GM20000 (cell line): ENCODE measurements around the gene LRRC27.

Experiments used
- DNase-seq: peaks from one replicate; pipeline ENCODE4 v3.0.0; 2012; ENCODE audit warnings: low spot score
- TF ChIP-seq, protein P1 (sequence below): IDR thresholded peaks from 2 replicates; pipeline ENCODE4 v1.5.1; 2012; ENCODE audit warnings: mild to moderate bottlenecking, control low read depth; ENCODE audit errors: extremely low read depth, missing control alignments

LRRC27 gene

DNA sequence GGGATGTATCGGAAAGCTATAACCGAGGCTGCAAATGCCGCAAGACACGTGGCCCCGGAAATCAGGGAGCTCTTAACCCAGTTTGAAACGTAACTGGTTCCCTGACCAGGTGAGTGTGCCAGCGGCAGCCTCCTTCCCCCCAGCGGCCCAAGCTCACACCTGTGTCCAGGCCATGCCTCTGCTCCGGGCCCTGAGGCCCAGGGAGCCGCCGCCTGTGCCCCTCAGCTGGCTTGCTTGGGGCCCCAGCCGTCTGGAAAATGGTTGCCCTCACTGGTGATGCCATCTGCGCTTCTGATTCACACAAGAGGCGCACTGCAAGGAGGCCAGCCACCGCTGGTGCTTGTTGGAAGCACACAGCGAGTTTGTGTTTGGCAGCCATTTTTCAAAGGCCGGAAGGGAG lies 74.2 kb downstream of the LRRC27 start:
- TF ChIP-seq, protein P1, sequence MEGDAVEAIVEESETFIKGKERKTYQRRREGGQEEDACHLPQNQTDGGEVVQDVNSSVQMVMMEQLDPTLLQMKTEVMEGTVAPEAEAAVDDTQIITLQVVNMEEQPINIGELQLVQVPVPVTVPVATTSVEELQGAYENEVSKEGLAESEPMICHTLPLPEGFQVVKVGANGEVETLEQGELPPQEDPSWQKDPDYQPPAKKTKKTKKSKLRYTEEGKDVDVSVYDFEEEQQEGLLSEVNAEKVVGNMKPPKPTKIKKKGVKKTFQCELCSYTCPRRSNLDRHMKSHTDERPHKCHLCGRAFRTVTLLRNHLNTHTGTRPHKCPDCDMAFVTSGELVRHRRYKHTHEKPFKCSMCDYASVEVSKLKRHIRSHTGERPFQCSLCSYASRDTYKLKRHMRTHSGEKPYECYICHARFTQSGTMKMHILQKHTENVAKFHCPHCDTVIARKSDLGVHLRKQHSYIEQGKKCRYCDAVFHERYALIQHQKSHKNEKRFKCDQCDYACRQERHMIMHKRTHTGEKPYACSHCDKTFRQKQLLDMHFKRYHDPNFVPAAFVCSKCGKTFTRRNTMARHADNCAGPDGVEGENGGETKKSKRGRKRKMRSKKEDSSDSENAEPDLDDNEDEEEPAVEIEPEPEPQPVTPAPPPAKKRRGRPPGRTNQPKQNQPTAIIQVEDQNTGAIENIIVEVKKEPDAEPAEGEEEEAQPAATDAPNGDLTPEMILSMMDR: no peak
- DNase-seq: no peak

DNA sequence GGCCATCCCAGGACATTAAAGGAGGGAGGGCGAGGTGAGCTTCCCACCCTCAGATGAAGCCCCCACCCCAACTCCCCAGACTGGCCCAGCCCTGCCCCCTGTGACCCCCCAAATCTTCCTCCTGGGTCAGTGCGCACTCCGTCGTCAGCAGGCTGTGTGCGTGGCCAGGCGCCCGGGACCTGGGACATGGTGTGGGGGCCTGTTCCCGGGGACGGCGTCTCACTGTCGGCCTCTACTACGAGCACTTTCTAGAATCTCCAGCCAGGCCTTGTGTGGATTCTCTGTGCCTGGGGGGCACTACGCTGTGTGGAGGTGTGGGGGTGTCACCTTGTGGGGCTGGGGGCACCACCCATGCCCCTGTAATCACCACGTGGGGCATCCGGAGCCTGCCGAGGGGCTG lies 74.8 kb downstream of the LRRC27 start:
- DNase-seq: no peak
- TF ChIP-seq, protein P1: no peak

DNA sequence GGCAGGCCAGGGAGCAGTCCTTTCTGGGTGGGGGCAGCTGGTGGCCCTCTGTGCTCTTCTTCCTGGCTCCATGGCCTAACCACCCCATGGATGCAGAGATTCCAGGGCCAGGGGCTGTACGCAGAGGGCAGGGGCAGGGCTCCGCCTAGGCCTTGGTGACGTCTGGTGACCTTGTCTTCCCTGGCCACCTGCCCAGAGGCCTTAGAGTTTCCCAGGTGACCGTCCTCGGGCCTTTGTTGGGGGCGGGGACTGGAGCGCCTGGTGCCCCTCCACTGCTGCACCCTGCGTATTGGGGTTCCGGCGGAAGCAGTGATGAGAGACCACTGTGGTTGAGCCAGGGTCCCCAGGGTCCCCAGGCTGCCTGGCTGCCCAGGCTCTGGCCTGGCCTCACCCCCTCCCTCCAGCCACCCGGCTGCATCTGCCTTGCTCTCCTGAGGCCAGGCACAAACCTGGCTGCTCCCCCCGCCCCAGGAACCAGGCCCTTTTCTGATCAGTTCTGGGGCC lies 75.3 kb downstream of the LRRC27 start:
- TF ChIP-seq, protein P1: no peak
- DNase-seq: no peak

DNA sequence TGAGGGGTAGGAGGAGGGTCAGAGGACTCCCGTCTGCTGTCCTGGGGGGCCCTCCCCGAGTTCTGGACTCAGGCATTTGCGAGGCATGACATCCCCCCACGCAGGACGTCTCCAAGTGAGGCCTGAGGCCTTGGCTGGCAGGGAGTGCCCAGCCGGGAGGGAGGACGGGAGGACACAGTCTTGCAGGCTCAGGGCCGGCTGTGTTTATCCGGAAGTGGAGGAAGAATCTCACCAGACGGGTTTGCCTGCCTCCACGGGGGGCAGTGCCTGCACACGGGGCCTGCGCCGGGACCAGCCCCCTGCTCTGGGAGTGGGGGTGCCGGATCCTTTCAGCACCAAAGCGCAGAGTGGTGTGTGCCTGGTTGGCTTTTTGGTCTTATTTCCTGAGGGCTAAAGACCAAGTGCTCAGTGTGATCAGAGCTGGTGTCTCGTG lies 75.9 kb downstream of the LRRC27 start:
- DNase-seq: no peak
- TF ChIP-seq, protein P1: no peak

DNA sequence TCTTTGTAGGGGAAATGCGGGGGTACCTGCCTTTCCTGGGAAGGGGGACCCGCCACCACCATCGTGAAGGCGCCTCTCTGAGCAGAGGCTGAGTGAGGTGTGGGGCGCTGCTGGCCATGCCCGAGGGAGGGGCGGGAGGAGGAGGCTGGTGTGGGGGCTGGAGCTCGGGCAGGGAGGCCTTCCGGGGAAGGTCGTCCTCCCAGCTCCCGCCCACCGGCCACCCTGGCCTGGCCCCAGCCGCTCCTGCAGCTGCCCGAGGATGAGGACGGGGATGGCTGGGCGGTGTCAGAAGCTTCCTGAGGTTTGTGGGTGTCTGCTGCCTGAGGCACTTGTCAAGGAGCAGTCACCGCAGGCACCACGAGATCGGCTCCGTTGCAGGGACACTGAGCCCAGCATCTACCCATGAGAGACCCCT lies 76.4 kb downstream of the LRRC27 start:
- no peak for DNase-seq
- TF ChIP-seq, protein P1: no peak

DNA sequence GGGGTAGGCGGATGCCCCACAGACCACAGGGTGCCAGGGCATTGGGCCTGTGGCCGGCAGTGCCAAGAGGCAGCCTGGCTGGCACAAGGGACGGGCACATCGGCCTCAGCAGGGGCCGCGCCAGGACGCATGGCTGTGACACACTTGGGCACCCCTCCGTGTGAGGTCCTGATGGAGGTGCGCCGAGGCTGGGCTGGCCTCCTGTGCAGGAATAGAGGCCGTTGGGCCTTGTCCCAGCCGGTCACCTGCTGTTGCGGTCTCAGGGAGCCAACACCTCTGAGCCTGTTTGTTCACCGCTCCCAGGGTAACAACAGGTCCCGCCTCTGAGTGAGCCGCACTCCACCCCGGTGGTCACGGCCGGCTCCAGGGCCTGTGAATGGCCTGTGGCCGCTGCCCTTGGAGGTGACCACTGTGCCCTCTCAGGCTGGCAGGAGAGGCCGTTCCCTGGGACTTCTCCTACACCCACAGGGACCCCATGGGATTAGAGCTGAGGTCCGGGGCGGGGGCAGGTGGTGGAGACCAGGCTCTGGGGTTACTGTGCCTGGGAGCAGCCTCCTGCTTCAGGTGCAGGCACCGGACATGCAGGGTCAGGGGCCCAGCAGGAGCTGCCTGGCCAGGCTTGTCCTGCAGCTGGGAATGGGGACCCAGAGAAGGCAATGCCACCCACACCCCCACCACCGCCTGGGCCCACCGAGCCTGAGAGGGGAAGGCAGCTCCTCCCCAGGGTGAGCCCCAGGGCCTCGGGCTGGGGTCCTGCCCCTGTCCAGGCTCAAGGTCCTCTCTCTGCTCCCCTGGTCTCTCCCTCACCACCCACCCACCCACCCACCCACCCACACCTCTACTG lies 77.1 kb downstream of the LRRC27 start:
- TF ChIP-seq, protein P1: no peak
- DNase-seq: no peak

DNA sequence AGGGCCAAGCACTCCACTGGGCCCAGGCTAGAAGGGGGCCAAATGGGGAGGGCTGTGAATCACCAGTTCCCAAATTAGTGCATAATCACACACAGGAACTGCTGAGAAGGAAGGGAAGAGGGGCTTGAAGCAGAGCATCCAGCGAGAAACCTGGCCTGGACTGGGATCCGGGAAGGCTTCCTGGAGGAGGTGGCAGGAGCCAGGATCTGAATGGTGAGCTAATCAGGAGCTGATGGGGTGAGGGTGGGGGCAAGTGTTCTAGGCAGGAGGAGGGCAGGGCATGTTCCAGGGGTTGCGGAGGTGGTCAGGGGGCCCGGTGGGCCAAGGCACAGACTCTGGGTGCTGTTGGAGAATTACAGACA lies 77.7 kb downstream of the LRRC27 start:
- DNase-seq: no peak

More for the DNA sequence above, 77.7 kb downstream of the LRRC27 start:
- TF ChIP-seq, protein P1: no peak
